ENCODE data around the gene RTCA. TPM values are rescaled to one million over a fixed set of nuclear protein-coding genes. Genes with fewer than 3 reads are reported as not detected.

RTCA gene
- total RNA-seq, 1 experiment from 2014 or later: 33.6 TPM

DNA sequence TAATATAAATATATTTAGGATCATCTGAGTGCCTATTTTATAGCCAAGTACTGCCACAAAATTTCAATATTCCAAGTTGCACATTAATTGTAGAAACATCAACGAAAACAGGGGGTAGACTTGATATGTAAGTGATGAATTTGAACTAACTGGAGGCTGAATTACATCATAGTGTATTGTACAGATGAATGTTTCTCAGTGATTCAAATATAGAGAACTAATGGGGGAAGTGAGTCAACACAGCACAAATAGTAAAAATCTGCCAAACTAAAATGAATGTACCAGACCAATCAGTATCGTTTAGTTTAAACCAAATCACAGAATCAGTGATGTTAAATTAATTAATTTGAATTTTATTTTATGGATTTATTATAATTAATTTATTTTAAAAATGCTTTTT is 42.8 kb downstream of the RTCA start:
- Histone ChIP-seq H3K4ac (ENCODE audit: low read depth, low read length) (no peak overlapping the region), H3T11ph (ENCODE audit: low read length) (no peak overlapping the region), H3K4me2 (ENCODE audit: insufficient read depth, insufficient read length, low read length) (no peak overlapping the region), H3K14ac (ENCODE audit: insufficient read depth, low read length) (no peak overlapping the region), H3K9me3 (ENCODE audit: control insufficient read depth, low read depth, low read length) (no peaks in the 10 kb centered on the region), H4K5ac (ENCODE audit: insufficient read length, low read depth, low read length) (no peak overlapping the region), H3K27ac (ENCODE audit: insufficient read length, low read depth, low read length) (no peak overlapping the region), H2BK20ac (ENCODE audit: low read depth, low read length, poor library complexity, severe bottlenecking) (no peak overlapping the region), H2BK12ac (ENCODE audit: insufficient read length, low read depth, low read length) (no peak overlapping the region), H3K23me2 (ENCODE audit: insufficient read length, low read depth, low read length, poor library complexity, severe bottlenecking) (no peaks in the 10 kb centered on the region), H3K23ac (ENCODE audit: insufficient read length, low read depth, low read length) (no peak overlapping the region), H3K18ac (ENCODE audit: insufficient read length, low read depth, low read length) (no peak overlapping the region), H3K4me1 (ENCODE audit: insufficient read depth, low read length) (peaks cover 5% of the 10 kb centered on the region; the same call in 1 of the 2 replicates), H2BK120ac (ENCODE audit: low read depth, low read length, poor library complexity, severe bottlenecking) (no peak overlapping the region), H3K56ac (ENCODE audit: insufficient read length, low read depth, low read length) (no peak overlapping the region), H2BK5ac (ENCODE audit: insufficient read length, low read length) (no peak overlapping the region), H3K79me2 (ENCODE audit: insufficient read depth, low read length) (no peaks in the 10 kb centered on the region), H4K91ac (ENCODE audit: insufficient read length, low read depth, low read length) (no peak overlapping the region), H2AFZ (ENCODE audit: low read length) (no peak overlapping the region), H3K27me3 (ENCODE audit: insufficient read depth, low read length) (no peaks in the 10 kb centered on the region), H4K8ac (replicated peaks; ENCODE audit: insufficient read length, low read depth, low read length) (no peak overlapping the region), H3K79me1 (ENCODE audit: insufficient read depth, low read depth, low read length, poor library complexity, severe bottlenecking) (no peaks in the 10 kb centered on the region), H2BK15ac (ENCODE audit: low read depth, low read length) (no peak overlapping the region), H3K9ac (ENCODE audit: extremely low read depth, insufficient read length, low read length) (no peak overlapping the region), H4K20me1 (ENCODE audit: control insufficient read depth, insufficient read depth, insufficient read length) (no peaks in the 10 kb centered on the region), H2AK5ac (ENCODE audit: insufficient read length, low read length) (no peak overlapping the region)
- Mint-ChIP-seq H3K27ac (no peak overlapping the region), H3K27me3 (ENCODE audit: low read depth) (no peaks in the 10 kb centered on the region), H3K36me3 (ENCODE audit: insufficient read depth in 1 of 3, low read depth in 3 of 3) (no peaks in the 10 kb centered on the region; a peak in 1 of 7 replicates), H3K4me1 (peaks cover 19 to 21% of the 10 kb centered on the region in 2 experiments), H3K4me3 (no peak overlapping the region), H3K9me3 (no peaks in the 10 kb centered on the region; a peak in 1 of 5 replicates)
- no CpG with 5 or more reads among the region's 2 CpGs for WGBS (ENCODE audit: extremely low coverage, insufficient read length, low lambda C conversion rate)
- TF ChIP-seq, protein P1, sequence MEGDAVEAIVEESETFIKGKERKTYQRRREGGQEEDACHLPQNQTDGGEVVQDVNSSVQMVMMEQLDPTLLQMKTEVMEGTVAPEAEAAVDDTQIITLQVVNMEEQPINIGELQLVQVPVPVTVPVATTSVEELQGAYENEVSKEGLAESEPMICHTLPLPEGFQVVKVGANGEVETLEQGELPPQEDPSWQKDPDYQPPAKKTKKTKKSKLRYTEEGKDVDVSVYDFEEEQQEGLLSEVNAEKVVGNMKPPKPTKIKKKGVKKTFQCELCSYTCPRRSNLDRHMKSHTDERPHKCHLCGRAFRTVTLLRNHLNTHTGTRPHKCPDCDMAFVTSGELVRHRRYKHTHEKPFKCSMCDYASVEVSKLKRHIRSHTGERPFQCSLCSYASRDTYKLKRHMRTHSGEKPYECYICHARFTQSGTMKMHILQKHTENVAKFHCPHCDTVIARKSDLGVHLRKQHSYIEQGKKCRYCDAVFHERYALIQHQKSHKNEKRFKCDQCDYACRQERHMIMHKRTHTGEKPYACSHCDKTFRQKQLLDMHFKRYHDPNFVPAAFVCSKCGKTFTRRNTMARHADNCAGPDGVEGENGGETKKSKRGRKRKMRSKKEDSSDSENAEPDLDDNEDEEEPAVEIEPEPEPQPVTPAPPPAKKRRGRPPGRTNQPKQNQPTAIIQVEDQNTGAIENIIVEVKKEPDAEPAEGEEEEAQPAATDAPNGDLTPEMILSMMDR (conservative IDR thresholded peaks at IDR 0.05): no peak
- DNase-seq: no peak
